Gastrocnemius medialis (tissue), 4 donors: ENCODE results near the gene DSTYK.

Experiments
- CTCF ChIP-seq, 5 experiments: fragments of 450-650 bp in 3 of 5; fragments of 200-600 bp in 2 of 5; sonication (generic) in 2 of 5; IDR thresholded peaks in 4 of 5; conservative IDR thresholded peaks in 1 of 5; 1 replicate in 4 of 5; 2 replicates in 1 of 5; pipeline ENCODE4 v1.5.1; 2016 to 2019; ENCODE audit warnings: antibody characterized with exemption in 5 of 5, mild to moderate bottlenecking in 3 of 5, moderate library complexity in 3 of 5
- POLR2A ChIP-seq, 2 donors: fragments of 450-650 bp; IDR thresholded peaks; one replicate each; pipeline ENCODE4 v1.6.1; 2017; ENCODE audit warnings: antibody characterized with exemption in 2 of 2, mild to moderate bottlenecking in 2 of 2, moderate library complexity in 2 of 2

- TF ChIP-seq CTCF (IDR thresholded peaks at IDR 0.05 in 4 of 5, conservative IDR thresholded peaks at IDR 0.05 in 1 of 5), result no peak
- TF ChIP-seq POLR2A (IDR thresholded peaks at IDR 0.05), result no peak
Observed at GRCh38 chr1:205236526-205236925, 25.0 kb upstream of the DSTYK start.
